Measurements from ENCODE around the gene DGKI.

- TF ChIP-seq EZH2phosphoT487 (conservative IDR thresholded peaks at IDR 0.05; ENCODE audit: low read length) (no peak), CTCF (IDR thresholded peaks at IDR 0.05; ENCODE audit: insufficient read depth, low read length, poor library complexity, severe bottlenecking) (no peak)
Observed at GRCh38 chr7:137820156-137820555, 26.6 kb downstream of the DGKI start.
